K562 (cell line): Measurements from ENCODE around the gene UBE2N.

Source experiments
- FOXJ2 ChIP-seq: fragments of 200-800 bp; sonication (Bioruptor generic); IDR thresholded peaks from 2 replicates; pipeline ENCODE4 v1.6.1; 2016; ENCODE audit warnings: missing genetic modification characterization, missing compliant biosample characterization
- FOXP1 ChIP-seq: sonication (generic); formaldehyde crosslinking; IDR thresholded peaks from 2 replicates; pipeline ENCODE4 v1.8.0; 2022; ENCODE audit warnings: mild to moderate bottlenecking, missing genetic modification reagents
- MXI1 ChIP-seq: IDR thresholded peaks from 2 replicates; pipeline ENCODE4 v1.6.1; 2011; ENCODE audit warnings: low read depth, mild to moderate bottlenecking, improper control_type of control experiment, low read length

DNA sequence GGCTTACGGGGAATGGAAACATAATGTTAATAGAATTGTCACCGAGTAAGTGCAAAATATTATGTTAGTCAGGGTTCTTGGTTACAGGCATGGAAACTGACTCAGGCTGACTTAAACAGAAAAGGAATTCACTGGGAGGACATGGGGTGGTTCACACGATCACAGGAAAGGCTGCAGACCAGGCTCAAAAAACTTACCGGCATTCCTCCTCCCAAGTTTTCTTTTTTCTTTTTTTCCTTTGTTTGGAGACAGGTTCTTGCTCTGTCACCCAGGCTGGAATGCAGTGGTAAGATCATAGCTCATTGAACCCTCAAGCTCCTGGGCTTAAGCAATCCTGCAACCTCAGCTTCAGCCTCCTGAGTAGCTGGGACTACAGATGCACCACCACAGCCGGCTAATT, 11.9 kb upstream of the UBE2N start:
- TF ChIP-seq FOXP1 (CRISPR knock-in tag) (no peak), MXI1 (no peak), FOXJ2 (no peak)
